ENCODE data around the gene MTX1. TPM values are rescaled to one million over a fixed set of nuclear protein-coding genes. Genes with fewer than 3 reads are reported as not detected.

The MTX1 gene
- total and polyA plus RNA-seq, 2 of the 4 experiments (the other 2 are of a cell fraction), result 67.2 to 73.7 TPM

- Histone ChIP-seq H3K56ac (ENCODE audit: extremely low read depth, insufficient read depth, low read length) (no peak overlapping the region), H4K8ac (ENCODE audit: low read depth in 2 of 2, low read length in 2 of 2) (no peak overlapping the region), H2AK9ac (replicated peaks; ENCODE audit: low read depth, low read length, poor library complexity) (peak overlapping the region; percentile 70), H3K23ac (ENCODE audit: low read depth, low read length) (no peak overlapping the region), H3K9ac (ENCODE audit: low read depth, low read length) (no peak overlapping the region), H4K5ac (ENCODE audit: low read depth, low read length) (no peak overlapping the region), H3K27me3 (ENCODE audit: control insufficient read depth, insufficient read depth, low read length) (no peaks in the 10 kb centered on the region), H2BK15ac (ENCODE audit: low read depth, low read length) (no peak overlapping the region), H3K9me3 (ENCODE audit: control insufficient read depth, insufficient read depth, low read length) (no peaks in the 10 kb centered on the region), H3K36me3 (ENCODE audit: control insufficient read depth, insufficient read depth, low read length) (peaks cover 30% of the 10 kb centered on the region), H2BK5ac (ENCODE audit: low read depth, low read length, poor library complexity, severe bottlenecking) (no peak overlapping the region), H2AFZ (replicated peaks; ENCODE audit: low read length, poor library complexity) (no peak overlapping the region), H3K79me1 (ENCODE audit: low read depth in 1 of 2, low read length in 2 of 2) (peaks cover 14 to 31% of the 10 kb centered on the region in 2 experiments), H4K91ac (ENCODE audit: insufficient read depth, low read depth, low read length) (no peak overlapping the region), H3K4me3 (ENCODE audit: insufficient read depth, low read depth, low read length) (no peak overlapping the region), H3K9me1 (ENCODE audit: insufficient read depth, low read length) (peaks cover 4% of the 10 kb centered on the region; the same call in 1 of the 2 replicates), H2BK20ac (ENCODE audit: low read depth, low read length) (no peak overlapping the region), H3K4me2 (ENCODE audit: low read depth, low read length) (no peak overlapping the region), H3K18ac (ENCODE audit: low read depth, low read length) (no peak overlapping the region), H3K4ac (ENCODE audit: low read depth, low read length) (no peak overlapping the region), H3K14ac (replicated peaks; ENCODE audit: low read depth, low read length) (no peak overlapping the region), H4K20me1 (ENCODE audit: insufficient read depth, low read length) (no peaks in the 10 kb centered on the region), H2AK5ac (ENCODE audit: low read depth, low read length) (no peak overlapping the region), H2BK120ac (ENCODE audit: low read depth, low read length) (no peak overlapping the region), H3K27ac (ENCODE audit: insufficient read depth, low read length) (no peak overlapping the region), H3K4me1 (ENCODE audit: control insufficient read depth, insufficient read depth, low read length) (peaks cover 5% of the 10 kb centered on the region)
- TF ChIP-seq CTCF (conservative IDR thresholded peaks at IDR 0.05; ENCODE audit: low read depth, low read length), result no peak
- no peak for TF ChIP-seq NFE2L2 (IDR thresholded peaks at IDR 0.05; ENCODE audit: low read depth, low read length)
- TF ChIP-seq USF2 (IDR thresholded peaks at IDR 0.05; ENCODE audit: low read depth, low read length), result no peak
- TF ChIP-seq POLR2A (IDR thresholded peaks at IDR 0.05; ENCODE audit: low read depth, low read length), result no peak
- TF ChIP-seq CHD1 (IDR thresholded peaks at IDR 0.05; ENCODE audit: low read depth, low read length), result no peak
- no peak for TF ChIP-seq BHLHE40 (IDR thresholded peaks at IDR 0.05; ENCODE audit: low read depth, low read length)
- no peak for TF ChIP-seq RFX5 (IDR thresholded peaks at IDR 0.05; ENCODE audit: low read depth, low read length)
- no peak for TF ChIP-seq RAD21 (IDR thresholded peaks at IDR 0.05; ENCODE audit: low read length)
- no peak for TF ChIP-seq FOS (IDR thresholded peaks at IDR 0.05; ENCODE audit: low read depth, low read length)
- TF ChIP-seq MAFK (IDR thresholded peaks at IDR 0.05; ENCODE audit: low read depth, low read length), result no peak
- no peak for TF ChIP-seq RCOR1 (IDR thresholded peaks at IDR 0.05; ENCODE audit: insufficient replicate concordance, low read length)
- no peak for TF ChIP-seq MAZ (IDR thresholded peaks at IDR 0.05; ENCODE audit: borderline replicate concordance, low read depth, low read length)
- TF ChIP-seq MXI1 (IDR thresholded peaks at IDR 0.05; ENCODE audit: borderline replicate concordance, low read depth, low read length), result no peak
- TF ChIP-seq ELK1 (IDR thresholded peaks at IDR 0.05; ENCODE audit: borderline replicate concordance, low read depth, low read length), result no peak
- WGBS, 2 experiments (ENCODE audit: extremely low coverage in 2 of 2, insufficient read length in 1 of 2), result 95% methylated on average over 3 of the region's 5 CpGs; no CpG with 5 or more reads in 1 of the 2 experiments
- ATAC-seq (ENCODE audit: low read depth) (no peak), DNase-seq (no peak)
- no TSS peak for BruUV-seq (replicated peaks)
- CTCF ChIA-PET, result interaction anchor here (0.6 kb wide), 1 partner anchor 10 kb away, joined by 3 read pairs; no protein-coding TSS in a partner anchor
- POLR2A ChIA-PET (ENCODE audit: unreplicated experiment), result no interaction called here
- intact Hi-C loops (cut with micrococcal nuclease) (loop anchor here (5.0 kb wide), 1 partner anchor 47 kb away; the partner anchor contains the start of gene FDPS), in situ Hi-C loops (cut with MboI; ENCODE audit: low sequenced_read_pairs) (no loop called here), dilution Hi-C loops (cut with HindIII; ENCODE audit: low sequenced_read_pairs, unreplicated experiment) (no loop called here)
These were observed 51.8 kb downstream of the MTX1 start for GRCh38 chr1:155260276-155260675.
